ENCODE data around the gene UBR4.

UBR4 gene

GRCh38 chr1:19133360-19133759 lies 76.7 kb downstream of the UBR4 start:
- DNase-seq: no peak

GRCh38 chr1:19130468-19130867 lies 79.6 kb downstream of the UBR4 start:
- no peak for DNase-seq

DNA sequence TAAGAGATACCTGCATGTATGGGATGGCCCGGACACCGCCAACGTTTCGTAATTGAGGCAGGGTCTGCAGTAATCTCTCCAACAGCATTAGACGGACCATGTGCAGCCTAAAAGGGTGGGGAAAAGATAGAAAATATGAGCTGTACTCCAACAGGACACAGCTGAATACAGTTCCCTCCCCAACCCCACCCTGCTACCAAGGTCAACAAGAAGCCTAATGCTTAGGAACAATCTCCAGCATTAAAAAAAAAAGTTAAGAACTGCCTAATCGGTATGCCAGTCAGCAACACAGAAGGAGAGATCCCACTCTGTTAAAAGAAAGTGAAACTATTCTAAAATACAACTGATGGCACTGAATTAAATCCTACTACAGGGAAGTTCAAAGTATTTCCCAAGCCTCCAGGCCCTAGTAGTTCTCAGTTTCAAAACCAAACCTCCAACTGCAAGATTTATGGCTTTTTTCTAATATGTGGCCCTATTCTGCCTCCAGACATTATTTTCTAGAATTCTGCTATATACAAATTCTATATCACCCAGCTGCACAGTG lies 81.0 kb downstream of the UBR4 start:
- DNase-seq: no peak

DNA sequence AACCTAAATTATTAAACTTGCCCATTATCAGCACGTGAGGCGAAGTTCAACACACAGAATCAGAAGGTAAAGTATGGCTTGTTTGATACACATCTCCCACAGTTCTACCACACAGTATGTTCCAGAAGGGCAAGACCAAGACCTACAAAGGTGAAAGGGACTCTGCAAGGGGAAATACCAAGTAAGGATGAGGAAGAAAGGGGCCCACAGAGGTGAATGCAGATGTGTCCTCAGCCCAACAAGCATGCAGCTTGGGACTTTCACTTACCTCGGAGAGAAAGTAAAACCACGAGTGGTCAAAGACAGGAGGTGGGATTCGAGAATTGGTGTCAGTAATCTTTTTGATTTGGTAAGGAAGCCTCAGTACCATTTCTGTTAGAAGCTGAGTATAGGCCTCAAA lies 85.8 kb downstream of the UBR4 start:
- no peak for DNase-seq

DNA sequence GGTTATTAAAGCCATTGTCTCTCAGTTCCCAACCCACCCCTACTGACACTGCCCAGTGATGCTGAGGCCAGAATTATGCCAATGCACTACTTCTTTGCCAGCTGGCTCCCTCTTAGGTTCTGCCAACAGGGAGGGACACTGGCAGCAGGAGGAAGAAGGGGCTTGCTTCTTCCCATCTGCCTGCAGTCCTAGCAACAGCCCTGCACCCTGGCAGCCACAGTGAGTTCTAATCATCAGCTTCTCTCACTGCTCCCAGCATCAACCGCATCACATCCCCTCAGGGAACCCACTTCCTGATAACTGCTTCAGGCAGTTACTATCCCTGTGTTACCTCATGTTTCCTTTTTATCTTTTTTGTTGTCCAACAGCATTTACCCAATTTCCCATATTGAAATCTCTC lies 86.2 kb downstream of the UBR4 start:
- no peak for DNase-seq

- no peak for DNase-seq
Observed at GRCh38 chr1:19122668-19123067, 87.4 kb downstream of the UBR4 start.

- no peak for DNase-seq
Observed at GRCh38 chr1:19121192-19121591, 88.9 kb downstream of the UBR4 start.

- no peak for DNase-seq
Observed at GRCh38 chr1:19120070-19120469, 90.0 kb downstream of the UBR4 start.

DNA sequence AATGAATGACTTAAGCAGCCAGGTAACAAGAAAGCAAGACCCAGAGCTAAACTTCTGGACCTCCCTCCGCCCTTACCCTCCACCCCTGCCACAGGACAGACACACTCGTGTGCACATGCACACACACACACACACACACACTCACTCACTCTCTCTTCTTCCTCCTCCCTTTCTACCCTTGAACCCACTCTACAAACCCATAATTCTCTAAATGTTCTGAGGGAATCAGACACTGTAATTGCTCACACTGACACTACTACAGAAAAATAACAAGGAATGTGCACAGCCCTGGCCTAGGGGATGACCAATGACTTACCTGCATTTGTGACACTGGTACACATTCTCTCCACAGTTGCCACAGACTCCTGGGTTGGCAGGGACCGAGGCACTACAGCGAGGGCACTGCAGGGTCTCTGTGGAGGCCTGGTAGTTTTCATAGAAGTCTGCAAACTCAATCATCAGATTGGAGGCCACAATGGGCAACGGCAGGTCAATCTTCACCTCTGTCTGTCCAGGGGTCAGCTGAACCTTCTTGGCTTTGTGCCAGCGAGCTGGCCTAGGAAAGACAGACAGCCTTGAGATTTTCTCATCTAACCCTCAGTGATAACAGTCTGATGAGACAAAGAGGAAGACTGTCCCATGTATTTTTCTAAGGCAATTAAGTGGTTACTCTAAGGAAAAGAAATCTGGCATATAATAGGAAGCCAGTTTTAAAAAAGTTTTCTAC lies 94.8 kb downstream of the UBR4 start:
- DNase-seq: no peak

GRCh38 chr1:19113697-19114092 lies 96.4 kb downstream of the UBR4 start:
- DNase-seq: no peak

- no peak for DNase-seq
Observed at GRCh38 chr1:19112891-19113696, 97.0 kb downstream of the UBR4 start.

GRCh38 chr1:19110257-19110927 lies 99.7 kb downstream of the UBR4 start:
- DNase-seq: no peak

GRCh38 chr1:19109545-19109944 lies 100.5 kb downstream of the UBR4 start:
- no peak for DNase-seq

DNA sequence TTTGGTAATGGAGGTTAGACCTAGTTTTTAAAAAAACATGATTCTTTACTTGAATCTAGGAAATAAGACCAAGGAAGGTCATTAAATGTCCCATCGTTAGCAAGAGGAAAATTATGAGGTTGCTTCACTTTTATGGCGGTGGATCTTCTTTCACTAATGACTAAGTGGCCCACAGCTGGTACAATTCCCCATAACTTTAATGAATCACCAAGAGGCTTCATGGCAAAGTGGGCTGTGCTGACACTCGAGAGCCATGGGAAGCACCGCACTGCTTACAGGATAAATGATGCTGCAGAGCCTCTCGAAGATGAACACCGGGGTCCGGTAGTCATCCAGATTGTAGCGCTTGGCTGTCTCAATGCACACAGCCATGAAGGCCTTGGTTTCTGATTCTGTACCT lies 108.8 kb downstream of the UBR4 start:
- DNase-seq: no peak

DNA sequence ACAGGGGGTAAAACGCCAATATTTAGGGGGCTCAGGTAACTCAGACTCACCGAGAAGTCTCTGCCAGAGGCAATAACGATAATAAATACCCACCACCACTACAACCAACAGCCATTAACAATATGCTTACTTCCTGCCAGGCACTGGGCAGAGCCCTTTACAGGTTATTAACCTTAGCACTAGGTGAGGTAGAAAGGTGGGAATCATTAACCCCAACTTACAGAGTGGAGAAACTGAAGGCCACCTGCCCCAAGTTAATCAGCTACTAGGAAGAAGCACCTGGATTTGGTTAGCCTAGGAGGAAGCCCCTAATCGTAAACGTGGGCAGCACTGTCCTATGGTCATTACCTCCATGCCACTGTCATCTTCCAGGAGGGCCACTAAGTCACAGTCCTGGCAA lies 110.0 kb downstream of the UBR4 start:
- DNase-seq: no peak

- no peak for DNase-seq
Observed at GRCh38 chr1:19096990-19097389, 113.1 kb downstream of the UBR4 start.

DNA sequence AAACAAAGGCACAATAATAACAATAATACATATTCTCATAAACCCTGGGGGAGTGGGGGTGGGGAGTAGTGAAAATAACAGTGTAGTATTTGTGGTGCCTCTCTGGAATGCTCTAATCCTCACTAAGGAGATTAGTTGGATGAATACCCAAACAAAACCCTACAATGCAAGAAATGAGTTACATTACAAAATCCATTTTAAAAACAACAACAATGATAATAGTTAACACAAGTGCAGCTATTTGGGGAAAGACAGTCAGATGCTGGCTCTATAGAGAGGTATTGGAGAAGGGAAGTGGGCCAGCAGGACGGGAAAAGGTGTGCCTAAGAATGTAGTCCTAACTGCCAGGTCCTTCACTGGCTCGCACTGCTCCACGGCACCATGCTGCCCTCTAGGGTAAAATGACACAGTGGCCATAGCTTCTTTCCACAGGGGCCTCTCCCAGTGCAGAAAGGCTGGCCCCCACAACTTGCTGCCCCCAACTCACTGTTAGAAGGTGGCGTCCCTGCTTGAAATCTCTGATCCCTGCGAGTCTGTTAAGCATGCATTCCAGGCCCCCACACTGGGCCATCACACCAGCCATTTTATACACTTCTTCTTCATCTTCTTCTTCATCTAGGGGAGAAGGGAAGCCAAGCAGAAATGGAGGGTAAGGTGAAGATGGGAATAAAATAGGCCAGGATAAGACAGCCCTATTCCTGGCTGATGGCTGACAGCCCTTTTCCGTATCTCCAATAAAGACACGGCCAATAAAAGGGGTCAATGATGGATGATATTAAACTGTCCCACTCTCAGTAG lies 113.8 kb downstream of the UBR4 start:
- no peak for DNase-seq

DNA sequence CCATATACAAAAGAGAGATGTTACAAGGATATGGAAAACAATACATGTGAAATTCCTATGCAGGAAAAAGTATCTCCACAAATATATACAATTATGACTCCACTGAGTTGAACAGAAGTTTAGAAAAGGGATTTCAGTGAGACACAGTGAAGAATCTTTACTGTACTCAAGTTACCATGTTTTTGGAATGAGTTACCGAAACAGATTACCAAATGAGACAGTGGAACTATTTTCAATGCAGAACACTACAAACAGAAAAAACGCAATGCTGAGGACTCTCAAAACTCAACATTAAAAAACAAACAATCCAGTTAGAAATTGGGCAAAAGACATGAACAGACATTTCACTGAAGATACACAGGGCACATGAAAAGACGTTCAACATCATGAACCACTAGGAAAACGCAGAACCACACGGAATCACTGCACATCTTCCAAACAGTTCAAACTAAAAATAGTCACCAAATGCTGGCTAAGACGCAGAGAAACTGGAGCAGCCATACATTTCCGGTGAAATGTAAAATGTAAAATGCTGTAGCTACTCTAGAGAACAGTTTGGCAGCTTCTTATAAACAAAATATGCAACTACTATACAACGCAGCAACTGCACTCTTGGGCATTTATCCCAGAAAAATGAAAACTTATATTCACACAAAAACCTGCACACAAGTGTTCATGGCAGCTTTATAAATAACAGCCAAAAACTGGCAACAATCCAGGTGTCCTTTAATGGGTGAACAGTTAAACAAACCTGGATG lies 118.7 kb downstream of the UBR4 start:
- DNase-seq: no peak

- no peak for DNase-seq
Observed at GRCh38 chr1:19089524-19089923, 120.5 kb downstream of the UBR4 start.

- no peak for DNase-seq
Observed at GRCh38 chr1:19088717-19089442, 121.2 kb downstream of the UBR4 start.

Data from NCI-H1048 (cell line).